Muscle of back (tissue), 11 donors: Measurements from ENCODE around the gene ADGRG2. TPM values are rescaled to one million over a fixed set of nuclear protein-coding genes. Genes with fewer than 3 reads are reported as not detected.
"Not testable (repeated sequence)": the region's sequence is repeated elsewhere in the genome, so short reads cannot be mapped to it uniquely, and the experiment has no call there.

Experiments used
- DNase-seq, 3 donors: peaks; one replicate each; pipeline versions ENCODE4 v3.0.0 to v3.0.0-alpha.2; 2013
- polyA plus RNA-seq, 10 donors: library from polyadenylated mRNA; unstranded; fragments of 120-200 nt; gene quantifications; one replicate each; pipeline ENCODE4 v1.2.1, GENCODE V29; 2013; ENCODE audit not compliant: insufficient read length in 10 of 10

The ADGRG2 gene
- polyA plus RNA-seq, 10 donors, result 3.1 to 30.5 (median 11.1) TPM

DNA sequence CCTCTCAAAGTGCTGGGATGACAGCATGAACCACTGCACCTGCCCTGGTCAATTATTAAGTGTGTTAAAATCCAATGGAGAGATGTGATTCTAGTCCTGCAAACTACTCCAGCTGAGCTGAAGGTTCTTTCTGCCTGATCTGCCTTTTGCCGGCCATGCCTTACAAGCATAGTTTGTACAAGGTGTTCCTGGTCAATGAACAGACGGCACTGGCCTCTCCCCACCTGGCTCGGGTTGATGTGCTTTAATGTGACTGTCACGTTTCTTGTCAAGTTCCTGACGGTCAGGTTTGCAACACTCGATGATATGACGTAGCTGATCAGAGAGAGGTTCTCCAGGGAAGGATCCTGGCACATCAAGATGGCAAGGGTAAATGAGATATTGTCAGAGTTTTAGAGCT, 115.3 kb downstream of the ADGRG2 start:
- no peak for DNase-seq

GRCh38 chrX:19005909-19006308, 116.4 kb downstream of the ADGRG2 start:
- no peak for DNase-seq

DNA sequence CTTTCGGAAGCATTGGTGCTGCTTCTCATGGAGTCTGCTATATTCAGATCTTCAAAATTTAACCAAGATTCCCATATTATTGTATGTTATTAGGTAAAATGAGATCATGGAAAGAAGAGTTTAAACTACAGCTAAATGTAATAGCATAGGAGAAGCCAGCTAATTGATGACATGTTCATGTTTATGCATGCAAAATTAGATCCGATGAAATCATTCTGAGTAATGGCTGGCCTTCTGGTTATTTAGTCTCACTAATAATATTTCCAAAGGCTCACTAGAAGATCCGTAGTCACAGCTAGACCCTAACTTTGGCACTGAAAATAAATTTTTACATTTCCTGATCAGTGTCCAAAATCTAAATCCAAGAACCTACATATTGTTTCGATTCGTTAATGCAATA, 118.5 kb downstream of the ADGRG2 start:
- DNase-seq, result peak in 2 of 3 donors; percentile 3 to 36

DNA sequence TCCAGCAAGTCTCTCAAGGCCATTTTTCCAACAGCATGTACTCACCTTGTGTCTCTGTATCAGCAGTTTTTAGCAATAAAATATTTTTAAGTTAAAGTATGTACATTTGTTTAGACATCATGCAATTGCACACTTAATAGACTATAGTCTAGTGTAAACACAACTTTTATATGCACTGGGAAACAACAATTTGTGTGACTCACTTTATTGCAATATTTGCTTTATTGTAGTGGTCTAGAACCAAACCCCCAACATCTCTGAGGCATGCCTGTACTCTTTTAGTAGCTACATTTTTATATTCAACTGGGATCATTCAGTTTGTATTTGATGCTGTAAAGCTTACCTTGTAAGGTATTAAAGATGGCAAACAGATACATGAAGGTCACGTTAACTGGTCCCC, 123.6 kb downstream of the ADGRG2 start:
- DNase-seq, result no peak

DNA sequence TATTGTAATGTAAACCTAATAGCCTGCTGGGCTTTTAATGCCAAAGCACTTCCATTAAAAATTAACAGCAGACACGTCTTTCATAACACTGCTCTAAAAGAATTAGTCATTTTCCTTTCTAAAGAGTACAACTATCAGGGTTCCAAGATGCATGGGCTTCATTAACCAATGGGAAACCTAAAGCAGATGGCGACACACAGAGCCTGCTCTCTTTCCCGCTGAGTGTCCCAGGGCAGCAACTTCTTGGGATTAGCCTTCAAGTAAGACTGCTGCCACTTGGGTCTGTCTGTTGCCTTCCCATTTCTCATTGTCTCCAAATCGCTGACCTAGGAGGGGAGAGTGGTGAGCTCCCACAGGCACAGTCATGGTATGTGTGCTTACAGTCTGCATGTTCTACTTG, 124.4 kb downstream of the ADGRG2 start:
- DNase-seq, result no peak

DNA sequence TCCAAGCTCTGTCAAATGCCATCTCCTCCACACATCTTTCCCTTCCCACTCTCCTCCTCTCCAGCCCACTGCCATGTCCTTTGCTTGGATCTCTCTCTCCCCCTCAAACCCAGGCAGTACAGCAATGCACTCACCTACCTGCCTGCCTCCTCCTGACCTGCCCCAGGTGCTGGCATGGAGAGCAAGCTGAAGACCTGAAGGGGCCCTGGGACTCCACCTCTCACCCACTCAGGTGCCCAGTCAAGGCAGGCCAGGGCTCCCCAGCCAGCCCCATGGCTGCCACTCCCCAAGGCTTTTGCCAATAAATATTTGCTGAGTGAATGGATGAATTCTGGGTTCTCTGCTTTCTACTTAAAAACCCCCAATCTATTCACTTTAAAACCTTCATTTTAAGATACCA, 125.7 kb downstream of the ADGRG2 start:
- DNase-seq, result no peak

DNA sequence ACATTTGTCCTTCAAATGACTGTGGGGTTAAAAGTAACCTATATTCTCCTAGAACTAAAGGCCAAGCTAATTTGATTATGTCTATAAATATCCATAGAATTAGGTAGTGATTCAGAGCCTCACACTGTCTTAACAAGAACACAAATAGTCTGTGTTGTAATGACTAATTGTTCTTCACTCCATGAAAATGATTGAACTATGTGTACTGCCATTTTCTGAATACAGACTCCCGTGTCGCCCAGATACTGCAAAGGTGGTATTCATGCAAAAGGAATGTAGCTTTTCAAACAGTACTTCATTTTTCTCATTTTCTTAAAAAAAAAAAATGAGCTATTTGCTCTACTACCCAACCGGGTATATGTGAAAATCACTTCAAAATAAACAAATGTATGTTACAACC, 127.0 kb downstream of the ADGRG2 start:
- peak in 1 of 3 donors; percentile 47 for DNase-seq

GRCh38 chrX:18994713-18995112, 127.6 kb downstream of the ADGRG2 start:
- DNase-seq, result peak in 1 of 3 donors; percentile 61

DNA sequence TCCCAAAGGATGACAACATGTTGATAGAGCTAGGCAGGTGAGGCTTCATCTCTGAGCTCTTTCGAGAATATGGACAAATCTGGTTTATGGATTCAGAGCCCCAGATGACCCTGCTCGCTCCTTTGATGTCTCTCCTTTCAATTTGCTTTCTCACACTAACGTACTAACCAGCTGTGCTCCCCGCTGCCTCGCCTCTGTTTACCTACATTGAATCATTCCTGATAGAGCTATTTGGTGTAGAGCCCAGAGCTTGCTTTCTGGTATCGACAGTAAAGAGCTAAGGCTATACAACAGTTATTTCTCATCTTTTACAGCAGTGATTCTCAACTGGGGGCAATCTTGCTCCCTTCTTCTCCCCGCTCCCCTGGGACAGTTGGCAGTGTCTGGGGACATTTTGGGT, 129.4 kb downstream of the ADGRG2 start:
- no peak for DNase-seq

DNA sequence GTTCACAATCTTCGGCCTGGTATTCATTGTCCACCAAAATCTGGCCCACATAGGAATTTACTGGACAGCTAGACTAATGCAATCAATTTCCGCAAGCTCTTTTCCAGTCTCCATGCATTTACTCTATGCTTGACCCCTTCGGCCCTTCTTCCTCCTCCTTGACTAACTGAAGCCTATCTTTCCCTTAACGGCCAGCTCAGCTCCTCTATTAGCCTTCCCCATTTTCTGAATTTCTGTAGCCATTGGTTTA, 137.2 kb downstream of the ADGRG2 start:
- no peak for DNase-seq

GRCh38 chrX:18984381-18985185, 137.7 kb downstream of the ADGRG2 start:
- DNase-seq, result peak; percentile 67 to 89 (median 75)

GRCh38 chrX:18983666-18984380, 138.4 kb downstream of the ADGRG2 start, which contains the start of gene PHKA2:
Gene PHKA2 (minus strand): TSS chrX:18984114. CDS start chrX:18983932, 182 bp downstream.
- DNase-seq, result peak; percentile 27 to 88 (median 59)

DNA sequence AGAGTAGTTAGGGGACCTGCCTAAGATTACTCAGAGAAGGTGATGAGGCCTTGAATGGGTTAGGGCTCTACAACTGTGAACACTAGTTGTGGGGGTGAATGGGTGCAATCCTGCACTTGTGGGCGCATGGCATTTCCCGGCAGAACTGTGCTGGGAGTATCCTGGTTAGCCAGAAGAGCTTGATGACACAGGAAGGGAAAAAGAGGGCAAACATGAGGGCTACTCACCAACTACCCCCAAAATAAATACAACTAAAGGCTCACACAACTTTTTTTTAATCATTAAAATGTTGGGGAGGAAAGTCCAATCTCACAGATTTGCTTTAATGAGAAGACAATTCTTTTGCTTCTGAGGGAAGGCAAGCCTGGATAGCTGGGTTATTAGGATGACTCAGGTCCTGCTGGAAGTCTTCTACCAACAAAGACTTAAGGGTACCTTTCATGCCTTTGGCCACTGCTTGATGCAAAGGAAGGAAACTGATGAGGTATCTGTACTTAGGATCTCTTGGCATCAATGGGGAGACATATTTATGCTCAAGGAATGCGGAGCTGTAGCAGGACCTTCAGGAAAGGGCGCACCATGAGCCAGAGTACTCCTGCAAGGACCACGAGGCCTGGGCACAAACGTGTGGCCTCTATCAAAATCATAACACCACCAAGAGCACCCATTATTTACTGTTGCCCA, 141.0 kb downstream of the ADGRG2 start:
- DNase-seq, result no peak

- DNase-seq, result not testable (repeated sequence)
Measured at GRCh38 chrX:18980262-18980661, 142.0 kb downstream of the ADGRG2 start.

DNA sequence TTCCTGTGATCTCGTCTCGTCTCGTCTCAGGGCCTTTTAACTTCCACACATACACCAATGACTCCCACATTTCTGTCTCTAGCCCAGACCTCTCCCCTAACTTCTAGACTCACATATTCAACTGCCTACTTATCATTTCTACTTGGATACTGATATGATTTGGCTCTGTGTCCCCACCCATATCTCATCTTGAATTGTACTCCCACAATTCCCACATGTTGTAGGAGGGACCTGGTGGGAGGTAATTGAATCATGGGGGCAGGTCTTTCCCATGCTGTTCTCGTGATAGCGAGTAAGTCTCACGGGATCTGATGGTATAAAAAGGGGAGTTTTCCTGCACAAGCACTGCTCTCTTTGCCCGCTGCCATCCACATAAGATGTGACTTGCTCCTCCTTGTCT, 147.3 kb downstream of the ADGRG2 start:
- no peak for DNase-seq

GRCh38 chrX:18973527-18974192, 148.6 kb downstream of the ADGRG2 start:
- no peak for DNase-seq

DNA sequence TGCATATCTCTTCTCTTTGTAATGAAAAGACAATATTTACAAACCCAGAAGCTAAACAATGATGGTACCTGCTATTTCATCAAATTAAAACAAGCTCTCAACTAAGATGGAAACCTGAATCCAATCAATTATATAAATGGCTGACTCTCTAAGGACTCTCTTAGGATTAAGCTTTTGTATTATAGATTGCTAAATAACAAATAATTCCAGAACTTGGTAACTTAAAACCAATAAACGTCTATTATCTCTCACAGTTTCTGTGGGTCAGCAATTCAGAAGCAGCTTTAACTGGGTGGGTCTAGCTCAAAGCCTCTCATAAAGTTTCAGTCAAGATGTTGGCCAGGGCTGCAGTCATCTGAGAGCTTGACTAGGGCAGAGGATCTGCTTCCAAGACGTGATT, 150.8 kb downstream of the ADGRG2 start:
- peak in 1 of 3 donors; percentile 15 for DNase-seq

GRCh38 chrX:18970465-18970864, 151.8 kb downstream of the ADGRG2 start:
- no peak for DNase-seq

DNA sequence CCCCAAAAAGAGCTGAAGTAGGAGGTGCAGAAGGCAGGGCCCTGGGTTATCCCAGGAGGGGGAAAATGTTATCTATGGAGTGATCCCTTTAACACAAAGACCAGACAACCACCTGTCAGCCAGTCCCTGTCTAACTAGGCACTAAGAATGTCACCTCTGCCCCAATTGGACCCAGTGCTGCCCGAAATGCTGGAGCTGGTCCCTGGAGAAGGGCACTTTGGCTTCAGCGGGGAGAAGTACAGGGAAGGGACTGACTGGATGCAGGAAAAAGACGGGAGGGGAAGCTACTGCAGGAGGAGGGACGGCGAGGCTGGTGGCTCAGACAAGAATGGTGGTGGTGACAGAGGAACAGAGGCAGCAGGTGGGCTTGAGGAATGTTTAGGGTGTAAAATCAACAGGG, 155.6 kb downstream of the ADGRG2 start:
- no peak for DNase-seq

- peak in 1 of 3 donors; percentile 26 for DNase-seq
Measured at GRCh38 chrX:18964901-18965300, 157.4 kb downstream of the ADGRG2 start.

DNA sequence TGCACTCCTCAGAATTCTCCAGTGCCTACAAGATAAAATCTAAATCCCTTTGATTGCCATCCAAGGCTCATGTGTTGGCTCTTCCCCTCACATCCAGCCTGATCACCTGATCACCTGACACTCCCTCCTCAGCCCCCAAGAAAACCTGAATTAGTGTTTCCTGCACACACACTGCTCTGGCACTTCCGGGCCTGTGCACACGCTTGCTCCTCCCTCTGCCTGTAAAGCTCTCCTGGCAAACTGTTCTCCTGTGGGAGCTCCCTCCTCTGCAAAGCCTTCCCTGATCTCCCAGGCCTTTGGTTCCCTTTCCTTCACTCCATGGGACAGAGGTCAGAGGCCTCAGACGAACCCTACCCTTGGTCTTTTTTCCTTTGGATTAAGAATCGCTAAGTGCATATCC, 158.2 kb downstream of the ADGRG2 start:
- DNase-seq, result no peak

- no peak for DNase-seq
Measured at GRCh38 chrX:18962329-18962728, 159.9 kb downstream of the ADGRG2 start.
